Activated B cell treated with CpG ODN at 0.5 μM for 24 hours (primary cell): ENCODE results near the gene ATE1. TPM values are rescaled to one million over a fixed set of nuclear protein-coding genes. Genes with fewer than 3 reads are reported as not detected.

Source experiments
- ATAC-seq: fragments of 200-7000 bp; cut with Tn5 transposase; one replicate; pipeline ENCODE4 v1.10.0; 2021; ENCODE audit warnings: low read depth, mild to moderate bottlenecking, moderate library complexity
- CTCF ChIA-PET: fragments of 350-600 bp; sonication (Branson Sonifier 250); formaldehyde crosslinking; loops from one replicate; lab custom pipeline; 2021; ENCODE audit warnings: antibody characterized with exemption; lab: Charles Lee
- POLR2A ChIA-PET: fragments of 350-600 bp; sonication (Branson Sonifier 250); formaldehyde crosslinking; loops from one replicate; lab custom pipeline; 2021; ENCODE audit warnings: antibody characterized with exemption; lab: Charles Lee
- DNase-seq: peaks from one replicate; pipeline ENCODE4 v3.0.0; 2022
- H3K27ac Mint-ChIP-seq: one replicate; pipeline ENCODE4 v1.8.0; 2020; ENCODE audit warnings: mixed read lengths
- H3K27me3 Mint-ChIP-seq: one replicate; pipeline ENCODE4 v1.8.0; 2021; ENCODE audit warnings: mixed read lengths
- H3K36me3 Mint-ChIP-seq: one replicate; pipeline ENCODE4 v1.8.0; 2021; ENCODE audit warnings: low read depth, mixed read lengths
- H3K4me1 Mint-ChIP-seq: one replicate; pipeline ENCODE4 v1.8.0; 2021; ENCODE audit warnings: mixed read lengths
- H3K4me3 Mint-ChIP-seq: one replicate; pipeline ENCODE4 v1.8.0; 2020; ENCODE audit warnings: mild to moderate bottlenecking, mixed read lengths
- H3K9me3 Mint-ChIP-seq: one replicate; pipeline ENCODE4 v1.8.0; 2020; ENCODE audit warnings: mixed read lengths
- CTCF ChIP-seq: fragments of 200-600 bp; IDR thresholded peaks from one replicate; pipeline ENCODE4 v1.8.0; 2022; ENCODE audit warnings: antibody characterized with exemption, mild to moderate bottlenecking
- intact Hi-C: fragments of 100-400 bp; cut with micrococcal nuclease; formaldehyde crosslinking; loops from one replicate; pipeline ENCODE4 v1.15.1; 2024
- total RNA-seq: library from RNA; stranded (reverse); gene quantifications from 2 replicates; pipeline ENCODE4 v1.2.3, GENCODE V29; 2022

Gene ATE1
- total RNA-seq, result 26.0 and 31.0 TPM in 2 replicates

GRCh38 chr10:121927841-121928527, at the start of gene ATE1:
Gene ATE1, minus strand, starts transcription at chr10:121928031. Its CDS starts 82 bp downstream, at chr10:121927949.
- ChIA-PET CTCF (no interaction called here), POLR2A (interaction anchor here (0.6 to 2.5 kb wide), 6 partner anchors 9 to 1081 kb away, joined by 3 to 12 read pairs (median 4); partner anchors contain the start of genes ACADSB, IKZF5, NSMCE4A and WDR11)
- peak; percentile 79 for DNase-seq
- Mint-ChIP-seq H3K27ac (peak within 1 kb of the TSS; percentile 91), H3K4me3 (peak within 1 kb of the TSS; percentile 94), H3K36me3 (peaks cover 1% of the 10 kb centered on the region), H3K4me1 (peaks cover 19% of the 10 kb centered on the region), H3K9me3 (no peaks in the 10 kb centered on the region), H3K27me3 (no peaks in the 10 kb centered on the region)
- ATAC-seq, result peak; percentile 91
- TF ChIP-seq CTCF, result no peak
- intact Hi-C loops, result loop anchor here (1.0 to 5.0 kb wide), 6 partner anchors 47 to 1229 kb away; partner anchors contain the start of genes ACADSB, FAM24B, IKZF5 and NSMCE4A

GRCh38 chr10:121976607-121977006, 48.8 kb upstream of the ATE1 start:
- Mint-ChIP-seq H3K4me3 (peak overlapping the region; percentile 5), H3K36me3 (peaks cover 13% of the 10 kb centered on the region)
- POLR2A ChIA-PET, result no interaction called here

GRCh38 chr10:121975295-121976086, 47.7 kb upstream of the ATE1 start:
- no peak for TF ChIP-seq CTCF
- peaks cover 20% of the 10 kb centered on the region for H3K36me3 Mint-ChIP-seq
- peak overlapping the region; percentile 79 for H3K4me3 Mint-ChIP-seq
- intact Hi-C loops, result loop anchor here (1.0 to 2.0 kb wide), 3 partner anchors 47 to 1124 kb away; partner anchors contain the start of genes ATE1, PLEKHA1 and WDR11
- no peaks in the 10 kb centered on the region for H3K9me3 Mint-ChIP-seq
- DNase-seq (no peak), ATAC-seq (no peak)
- H3K4me1 Mint-ChIP-seq, result peaks cover 26% of the 10 kb centered on the region
- H3K27ac Mint-ChIP-seq, result no peak overlapping the region
- ChIA-PET CTCF (no interaction called here), POLR2A (interaction anchor here (1.4 kb wide), 1 partner anchor 48 kb away, joined by 6 read pairs; the partner anchor contains the start of gene ATE1)
- no peaks in the 10 kb centered on the region for H3K27me3 Mint-ChIP-seq

More at GRCh38 chr10:121976607-121977006, 48.8 kb upstream of the ATE1 start:
- intact Hi-C loops, result no loop called here
- DNase-seq (no peak), ATAC-seq (no peak)
- no peaks in the 10 kb centered on the region for H3K9me3 Mint-ChIP-seq
- peaks cover 26% of the 10 kb centered on the region for H3K4me1 Mint-ChIP-seq
- TF ChIP-seq CTCF, result no peak
- H3K27ac Mint-ChIP-seq, result no peak overlapping the region
- CTCF ChIA-PET, result no interaction called here
- no peaks in the 10 kb centered on the region for H3K27me3 Mint-ChIP-seq

- H3K36me3 Mint-ChIP-seq, result peaks cover 25% of the 10 kb centered on the region
- H3K27ac Mint-ChIP-seq, result peak within 1 kb of the TSS; percentile 18
- H3K4me1 Mint-ChIP-seq, result peaks cover 26% of the 10 kb centered on the region
- DNase-seq, result peak; percentile 71
- CTCF ChIA-PET, result no interaction called here
- H3K9me3 Mint-ChIP-seq, result no peaks in the 10 kb centered on the region
- no peak for TF ChIP-seq CTCF
- H3K4me3 Mint-ChIP-seq, result peak within 1 kb of the TSS; percentile 83
- H3K27me3 Mint-ChIP-seq, result no peaks in the 10 kb centered on the region
- intact Hi-C loops, result loop anchor here (1.0 to 2.0 kb wide), 3 partner anchors 46 to 1123 kb away; partner anchors contain the start of genes ATE1, PLEKHA1 and WDR11
- POLR2A ChIA-PET, result interaction anchor here (0.6 to 1.4 kb wide), 2 partner anchors 47 to 82 kb away, joined by 5 to 6 read pairs; partner anchors contain the start of gene ATE1
- ATAC-seq, result peak; percentile 83
Measured at GRCh38 chr10:121974535-121975294, 46.9 kb upstream of the ATE1 start, which contains the start of gene NSMCE4A. Gene NSMCE4A, minus strand, starts transcription at chr10:121975217. Its CDS starts 52 bp downstream, at chr10:121975165.
